GM12878 (cell line): ENCODE data around the gene MAN2A1.

Experiments
- ATF7 ChIP-seq: fragments of 450-650 bp; IDR thresholded peaks from 2 replicates; pipeline ENCODE4 v1.6.1; 2016; ENCODE audit warnings: low read depth, mild to moderate bottlenecking
- CTCF ChIP-seq, 3 experiments: IDR thresholded peaks in 2 of 3; conservative IDR thresholded peaks in 1 of 3; 2 replicates each; pipeline ENCODE4 v1.5.1; 2011; ENCODE audit warnings: low read depth in 3 of 3, low read length in 3 of 3, mild to moderate bottlenecking in 3 of 3, control low read depth in 2 of 3, moderate library complexity in 2 of 3, inconsistent platforms in 1 of 3, mixed read lengths in 1 of 3; ENCODE audit not compliant: control insufficient read depth in 2 of 3, insufficient read depth in 1 of 3; ENCODE audit errors: extremely low read depth in 1 of 3
- DPF2 ChIP-seq: fragments of 450-650 bp; IDR thresholded peaks from 2 replicates; pipeline ENCODE4 v1.6.1; 2017; ENCODE audit warnings: mild to moderate bottlenecking
- JUNB ChIP-seq: IDR thresholded peaks from 2 replicates; pipeline ENCODE4 v1.6.1; 2016; ENCODE audit warnings: antibody characterized with exemption, mild to moderate bottlenecking
- JUND ChIP-seq: IDR thresholded peaks from 2 replicates; pipeline ENCODE4 v1.6.1; 2012; ENCODE audit warnings: low read depth, mild to moderate bottlenecking, low read length, improper control_type of control experiment, moderate library complexity
- PAX5 ChIP-seq: IDR thresholded peaks from 2 replicates; pipeline ENCODE4 v1.6.1; 2011; ENCODE audit warnings: low read depth, low read length, borderline replicate concordance
- POLR2A ChIP-seq: IDR thresholded peaks from 2 replicates; pipeline ENCODE4 v1.6.1; 2011; ENCODE audit warnings: low read depth, mild to moderate bottlenecking, low read length
- POLR2AphosphoS2 ChIP-seq: IDR thresholded peaks from 2 replicates; pipeline ENCODE4 v1.6.1; 2011; ENCODE audit warnings: low read depth, mild to moderate bottlenecking, low read length, improper control_type of control experiment, moderate library complexity
- RAD51 ChIP-seq: fragments of 450-650 bp; IDR thresholded peaks from 2 replicates; pipeline ENCODE4 v1.6.1; 2016; ENCODE audit warnings: moderate library complexity, mild to moderate bottlenecking, inconsistent platforms
- RCOR1 ChIP-seq: conservative IDR thresholded peaks from 2 replicates; pipeline ENCODE4 v1.6.1; 2012; ENCODE audit warnings: low read depth, low read length, improper control_type of control experiment
- SP1 ChIP-seq: IDR thresholded peaks from one replicate; pipeline ENCODE4 v1.6.1; 2011; ENCODE audit warnings: low read depth, low read length
- ZBTB11 ChIP-seq: fragments of 450-650 bp; formaldehyde crosslinking; IDR thresholded peaks from 2 replicates; pipeline ENCODE4 v1.5.0; 2022; ENCODE audit warnings: mild to moderate bottlenecking, missing genetic modification characterization
- ZNF592 ChIP-seq: fragments of 450-650 bp; IDR thresholded peaks from 2 replicates; pipeline ENCODE4 v1.6.1; 2017; ENCODE audit warnings: mild to moderate bottlenecking, moderate library complexity
- TF ChIP-seq, protein P1 (sequence below): IDR thresholded peaks from 2 replicates; pipeline ENCODE4 v1.6.1; 2011; ENCODE audit warnings: borderline replicate concordance, low read depth, mild to moderate bottlenecking, moderate library complexity, mixed read lengths, low read length; ENCODE audit not compliant: insufficient read depth; ENCODE audit errors: extremely low read length

DNA sequence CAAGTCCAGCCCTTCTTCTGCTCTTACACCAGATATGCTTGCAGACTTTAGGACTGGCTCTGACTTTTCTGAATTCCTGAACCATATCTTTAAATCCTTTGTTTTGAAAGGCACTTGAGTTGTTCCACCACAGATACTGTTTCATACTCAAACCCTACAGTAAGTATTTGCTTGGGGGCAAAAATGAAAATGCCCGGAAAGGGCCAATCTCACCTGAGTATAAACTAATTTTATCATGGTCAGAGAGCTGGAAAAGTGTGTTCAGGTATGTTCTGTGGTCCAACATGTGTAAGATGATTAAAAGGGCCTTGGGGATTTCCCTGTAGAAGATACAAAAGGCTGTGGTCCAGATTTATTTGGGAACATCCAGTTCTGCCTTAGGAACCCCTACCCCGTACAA lies 225.2 kb downstream of the MAN2A1 start:
- TF ChIP-seq JUND = no peak
- TF ChIP-seq CTCF (IDR thresholded peaks at IDR 0.05 in 2 of 3, conservative IDR thresholded peaks at IDR 0.05 in 1 of 3; ENCODE audit: control insufficient read depth in 2 of 3, extremely low read depth in 1 of 3, insufficient read depth in 1 of 3, low read depth in 3 of 3, low read length in 3 of 3) = no peak
- no peak for TF ChIP-seq PAX5
- no peak for TF ChIP-seq ZNF592
- TF ChIP-seq POLR2AphosphoS2 = no peak
- no peak for TF ChIP-seq RCOR1
- no peak for TF ChIP-seq JUNB
- TF ChIP-seq DPF2 = no peak
- TF ChIP-seq RAD51 = no peak
- TF ChIP-seq, protein P1, sequence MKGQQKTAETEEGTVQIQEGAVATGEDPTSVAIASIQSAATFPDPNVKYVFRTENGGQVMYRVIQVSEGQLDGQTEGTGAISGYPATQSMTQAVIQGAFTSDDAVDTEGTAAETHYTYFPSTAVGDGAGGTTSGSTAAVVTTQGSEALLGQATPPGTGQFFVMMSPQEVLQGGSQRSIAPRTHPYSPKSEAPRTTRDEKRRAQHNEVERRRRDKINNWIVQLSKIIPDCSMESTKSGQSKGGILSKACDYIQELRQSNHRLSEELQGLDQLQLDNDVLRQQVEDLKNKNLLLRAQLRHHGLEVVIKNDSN = no peak
- TF ChIP-seq SP1 = no peak
- TF ChIP-seq ATF7 = no peak
- TF ChIP-seq ZBTB11 = no peak
- no peak for TF ChIP-seq POLR2A
